T47D (cell line): ENCODE measurements around the gene CINP.
"Not testable (repeated sequence)": the region's sequence is repeated elsewhere in the genome, so short reads cannot be mapped to it uniquely, and the experiment has no call there.

ENCODE experiments used
- DNase-seq, 2 experiments: peaks; one replicate each; pipeline versions ENCODE4 v3.0.0 to v3.0.0-alpha.2; 2011 to 2012; ENCODE audit warnings: low read depth in 1 of 2, low spot score in 1 of 2
- JUND ChIP-seq: IDR thresholded peaks from 2 replicates; pipeline ENCODE4 v1.6.1; 2012; ENCODE audit warnings: low read depth
- in situ Hi-C: cut with HindIII; loops from 2 replicates; pipeline ENCODE4 v1.10.0; 2016; ENCODE audit warnings: low sequenced_read_pairs, low pct_unique_long_range_greater_than_20kb

Gene CINP

GRCh38 chr14:102345232-102345631 is 17.5 kb downstream of the CINP start:
- DNase-seq = no peak
- in situ Hi-C loops = no loop called here

DNA sequence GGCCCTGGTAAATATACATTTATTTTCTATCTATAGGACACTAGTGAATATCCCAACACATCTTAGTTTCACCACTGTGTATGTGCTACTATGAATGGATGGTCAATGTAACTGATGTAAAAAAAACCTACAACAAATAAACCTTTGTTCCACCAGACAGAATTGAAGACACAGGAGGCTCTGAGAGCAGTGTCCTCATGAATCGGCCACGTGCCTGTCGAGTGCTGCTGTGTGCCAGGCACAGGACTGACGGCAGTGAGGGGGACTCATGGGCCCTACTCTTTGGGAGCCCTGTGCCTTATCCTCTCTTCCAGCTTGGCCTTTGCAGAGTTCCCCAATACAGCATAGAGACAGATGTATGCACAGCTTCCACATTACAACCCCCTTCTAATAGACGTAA is 18.2 kb downstream of the CINP start:
- no peak for DNase-seq
- TF ChIP-seq JUND = no peak
- in situ Hi-C loops = no loop called here

More at GRCh38 chr14:102345232-102345631, 17.5 kb downstream of the CINP start:
- no peak for TF ChIP-seq JUND

- no peak for TF ChIP-seq JUND
- in situ Hi-C loops = no loop called here
- DNase-seq = no peak
These were observed 18.6 kb downstream of the CINP start for GRCh38 chr14:102344084-102344483.

DNA sequence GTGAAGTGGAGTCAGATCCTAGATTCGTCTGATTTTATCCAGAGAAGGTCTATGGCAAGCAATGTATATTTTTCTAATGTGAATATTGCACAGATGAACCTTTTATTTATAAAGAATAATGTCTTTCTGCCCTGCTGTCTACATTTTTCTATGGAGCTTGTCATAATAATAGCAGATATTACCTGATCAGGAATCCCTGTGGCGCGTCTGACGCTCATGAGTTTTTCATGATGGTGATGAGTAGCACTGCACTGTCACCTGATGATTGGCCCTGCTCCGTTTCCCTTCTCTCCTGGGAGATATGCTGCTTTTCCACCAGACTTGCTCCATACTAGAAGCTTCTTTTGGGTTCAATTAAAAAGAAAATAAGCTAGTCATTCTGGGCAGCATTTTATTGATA is 20.5 kb downstream of the CINP start:
- TF ChIP-seq JUND = no peak
- in situ Hi-C loops = no loop called here
- DNase-seq = no peak

DNA sequence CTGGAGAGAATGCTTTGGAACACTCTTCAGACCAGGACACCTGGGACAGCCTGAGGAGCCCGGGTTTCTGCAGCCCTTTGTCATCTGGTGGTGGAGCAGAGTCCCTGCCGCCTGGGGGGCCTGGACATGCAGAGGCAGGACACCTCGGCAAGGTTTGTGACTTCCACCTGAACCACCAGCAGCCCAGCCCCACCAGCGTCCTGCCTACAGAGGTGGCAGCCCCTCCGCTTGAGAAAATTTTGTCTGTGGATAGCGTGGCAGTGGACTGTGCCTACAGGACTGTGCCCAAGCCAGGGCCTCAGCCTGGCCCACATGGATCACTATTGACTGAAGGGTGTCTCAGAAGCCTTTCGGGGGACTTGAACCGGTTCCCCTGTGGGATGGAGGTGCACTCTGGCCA is 21.1 kb downstream of the CINP start:
- DNase-seq = no peak
- in situ Hi-C loops = no loop called here
- no peak for TF ChIP-seq JUND

DNA sequence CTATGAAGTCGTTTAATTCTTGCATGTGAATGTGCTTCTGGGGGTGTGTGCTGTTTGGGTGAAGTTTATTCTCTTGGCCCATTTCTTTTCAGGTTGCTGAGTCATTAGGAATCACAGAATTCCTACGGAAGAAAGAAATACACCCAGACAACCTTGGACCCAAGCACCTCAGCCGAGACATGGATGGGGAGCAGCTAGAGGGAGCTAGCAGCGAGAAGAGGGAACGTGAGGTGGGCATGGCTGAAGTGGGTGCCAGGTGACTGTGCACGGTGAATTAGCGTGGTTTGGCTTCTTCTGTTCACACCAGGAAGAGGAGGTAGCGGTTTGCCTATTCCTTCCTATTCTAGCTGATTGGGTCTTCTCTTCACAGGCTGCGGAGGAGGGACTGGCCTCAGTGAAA is 24.0 kb downstream of the CINP start:
- in situ Hi-C loops = no loop called here
- DNase-seq = no peak
- no peak for TF ChIP-seq JUND

DNA sequence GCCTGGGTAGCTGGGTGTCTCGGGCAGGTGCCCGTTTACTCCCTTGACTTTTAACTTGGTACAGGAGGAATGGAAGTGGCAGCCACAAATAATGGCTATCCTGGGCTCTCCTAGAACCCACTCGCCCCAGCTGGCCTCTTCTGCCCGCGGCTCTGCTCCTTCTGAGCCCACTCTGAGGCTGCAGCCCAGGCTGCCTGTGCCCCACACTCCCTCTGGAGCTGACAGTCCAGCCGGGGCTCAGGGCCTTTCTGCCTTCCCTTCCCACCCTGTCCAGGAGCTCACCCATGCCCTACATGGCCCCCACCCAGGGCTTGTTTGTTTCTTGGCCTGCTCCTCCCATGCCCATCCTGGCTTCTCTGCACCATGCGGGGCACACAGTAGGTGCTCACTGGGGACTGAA is 27.5 kb downstream of the CINP start:
- in situ Hi-C loops = no loop called here
- no peak for DNase-seq
- no peak for TF ChIP-seq JUND

DNA sequence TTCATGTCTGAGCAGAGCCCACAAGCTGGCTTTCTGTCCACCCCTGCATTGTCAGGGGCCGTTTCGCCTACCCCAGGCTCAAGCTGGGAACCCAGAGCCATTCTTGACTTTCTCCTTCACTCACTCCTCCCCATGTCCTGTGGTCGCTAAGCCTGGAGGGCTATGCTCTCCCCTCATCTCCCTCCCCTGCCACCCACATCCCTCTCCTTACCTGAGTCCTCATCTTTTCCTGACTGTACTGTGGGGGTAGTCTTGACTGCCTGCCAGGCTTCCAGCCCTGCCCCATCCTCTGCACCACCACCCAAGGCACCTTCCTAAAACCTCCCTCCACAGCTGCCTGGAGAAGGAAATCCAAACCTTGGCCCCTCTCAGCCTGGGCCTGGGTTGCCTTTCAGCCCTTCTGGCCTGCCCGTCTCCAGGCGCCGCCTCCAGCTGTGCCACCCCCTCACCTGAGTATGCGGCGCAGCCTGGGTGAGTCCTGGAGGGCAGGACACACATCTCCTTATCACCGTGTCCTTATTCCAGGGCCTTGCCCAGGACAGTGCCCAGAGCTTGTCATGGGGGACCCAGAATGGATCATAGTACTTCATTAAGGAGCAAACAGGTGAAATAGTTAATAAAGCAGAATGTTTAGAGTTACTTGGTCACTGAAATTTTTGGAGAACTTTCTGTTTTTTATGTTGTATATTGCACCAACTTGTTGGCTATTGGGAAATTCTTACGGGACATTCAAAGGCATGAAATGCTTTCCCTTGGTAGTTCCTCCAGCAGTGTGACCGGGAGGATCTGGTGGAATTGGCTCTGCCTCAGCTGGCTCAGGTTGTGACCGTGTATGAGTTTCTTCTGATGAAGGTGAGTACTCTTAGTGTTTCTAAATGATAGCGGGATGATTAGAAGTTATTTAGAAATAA is 28.6 kb downstream of the CINP start:
- DNase-seq = no peak
- TF ChIP-seq JUND = no peak
- in situ Hi-C loops = no loop called here

DNA sequence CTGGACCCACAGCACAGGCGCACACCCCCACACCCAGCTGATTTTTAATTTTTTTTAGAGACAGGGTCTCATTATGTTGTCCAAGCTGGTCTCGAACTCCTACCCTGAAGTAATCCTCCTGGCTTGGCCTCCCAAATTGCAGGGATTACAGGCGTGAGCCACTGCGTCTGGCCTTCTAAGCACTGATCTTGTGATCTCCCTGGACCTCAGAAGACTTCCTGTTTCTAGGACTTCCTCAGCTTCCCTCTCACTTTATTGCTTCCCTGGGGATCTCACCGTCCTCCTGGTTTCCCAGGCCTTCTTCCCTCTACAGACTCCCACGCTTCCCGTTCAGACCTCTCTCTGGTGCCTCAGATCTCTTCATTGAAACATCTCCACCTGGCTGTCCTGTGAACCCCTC is 29.3 kb downstream of the CINP start:
- TF ChIP-seq JUND = no peak
- no peak for DNase-seq
- in situ Hi-C loops = no loop called here

DNA sequence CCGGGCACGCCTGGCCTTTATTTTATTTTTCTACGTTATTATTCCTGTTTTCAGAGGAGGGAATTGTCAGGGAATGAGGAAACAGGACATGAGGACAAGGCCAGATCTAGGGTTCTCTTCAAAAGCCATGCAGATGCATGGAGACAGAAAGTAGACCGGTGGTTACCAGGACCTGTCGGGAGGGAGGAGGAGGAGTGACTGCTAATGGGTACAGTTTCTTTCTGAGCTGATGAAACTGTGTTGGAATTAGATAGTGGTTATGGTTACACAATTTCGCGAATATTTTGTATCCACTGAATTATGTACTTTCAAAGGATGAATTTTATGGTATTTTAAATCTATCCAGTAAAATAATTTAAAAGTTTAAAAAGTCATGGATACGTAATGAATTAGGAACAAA is 31.9 kb downstream of the CINP start:
- DNase-seq = no peak
- TF ChIP-seq JUND = no peak
- in situ Hi-C loops = no loop called here

DNA sequence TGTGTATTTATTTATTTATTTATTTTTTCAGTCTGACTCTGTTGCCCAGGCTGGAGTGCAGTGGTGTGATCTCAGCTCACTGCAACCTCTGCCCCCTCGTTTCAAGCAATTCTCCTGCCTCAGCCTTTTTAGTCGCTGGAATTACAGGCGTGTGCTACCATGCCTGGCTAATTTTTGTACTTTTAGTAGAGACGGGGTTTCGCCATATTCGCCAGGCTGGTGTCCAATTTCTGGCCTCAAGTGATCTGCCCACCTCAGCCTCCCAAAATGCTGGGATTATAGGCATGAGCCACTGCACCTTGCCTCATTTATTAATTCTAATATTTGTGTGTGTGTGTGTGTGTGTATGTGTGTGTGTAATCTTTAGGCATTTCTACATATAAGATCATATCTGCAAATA is 33.3 kb downstream of the CINP start:
- in situ Hi-C loops, DNase-seq: not testable (repeated sequence)

- no peak for DNase-seq
- no peak for TF ChIP-seq JUND
- in situ Hi-C loops = no loop called here
These were observed 36.1 kb downstream of the CINP start for GRCh38 chr14:102326583-102326982.

DNA sequence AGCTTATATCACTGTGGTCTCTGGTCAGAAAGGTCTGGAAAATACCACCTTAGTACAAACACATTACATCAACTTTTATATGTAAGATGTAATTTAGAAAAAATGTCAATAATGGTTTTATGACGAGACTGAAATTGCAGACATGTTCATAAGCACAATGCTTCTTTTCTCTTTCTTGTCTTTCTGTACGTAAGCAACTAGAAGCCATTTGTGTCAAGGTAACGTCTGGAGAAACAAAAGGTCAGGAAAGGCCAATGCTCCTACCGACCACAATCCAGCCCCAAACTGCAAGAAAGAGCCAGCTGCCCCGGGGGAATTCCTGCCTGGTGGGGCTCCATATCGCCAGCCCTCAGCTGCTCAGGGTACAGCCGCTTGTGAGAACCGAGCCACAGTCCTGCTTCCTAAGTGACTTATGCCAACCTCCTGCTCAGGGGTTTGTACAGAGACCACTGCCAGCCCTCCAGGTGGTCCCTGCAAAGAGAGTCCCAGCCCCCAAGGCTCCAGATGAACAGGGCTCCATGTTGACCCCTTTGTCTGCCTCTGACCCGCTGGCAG is 36.8 kb downstream of the CINP start:
- DNase-seq = no peak
- in situ Hi-C loops = no loop called here
- no peak for TF ChIP-seq JUND
